ENCODE measurements around the gene CNTN1.

- no peak for TF ChIP-seq CTCF (IDR thresholded peaks at IDR 0.05 in 2 of 3, conservative IDR thresholded peaks at IDR 0.05 in 1 of 3; ENCODE audit: borderline replicate concordance in 1 of 3, insufficient read depth in 1 of 3, low read depth in 2 of 3, low read length in 2 of 3)
- no peak for TF ChIP-seq REST (IDR thresholded peaks at IDR 0.05; ENCODE audit: low read depth)
- TF ChIP-seq POLR2A (IDR thresholded peaks at IDR 0.05; ENCODE audit: borderline replicate concordance, extremely low read depth, insufficient read depth, insufficient read length) = no peak
- TF ChIP-seq EZH2phosphoT487 (IDR thresholded peaks at IDR 0.05; ENCODE audit: borderline replicate concordance) = no peak
- no peak for TF ChIP-seq CEBPB (IDR thresholded peaks at IDR 0.05; ENCODE audit: low read depth)
- no peak for TF ChIP-seq SIN3A (IDR thresholded peaks at IDR 0.05; ENCODE audit: low read depth)
- no peak for TF ChIP-seq RAD21 (IDR thresholded peaks at IDR 0.05; ENCODE audit: low read depth)
- no peak for TF ChIP-seq POLR2AphosphoS5 (IDR thresholded peaks at IDR 0.05; ENCODE audit: low read depth, low read length)
- TF ChIP-seq JUND (IDR thresholded peaks at IDR 0.05) = no peak
- no peak for TF ChIP-seq ZNF274 (IDR thresholded peaks at IDR 0.05; ENCODE audit: low read depth, low read length)
- TF ChIP-seq ATF3 (IDR thresholded peaks at IDR 0.05) = no peak
- TF ChIP-seq ZFX (IDR thresholded peaks at IDR 0.05) = no peak
- TF ChIP-seq EZH2 (IDR thresholded peaks at IDR 0.05) = no peak
- no peak for TF ChIP-seq MAX (IDR thresholded peaks at IDR 0.05)
Measured at GRCh38 chr12:41061192-41061591, 369.0 kb downstream of the CNTN1 start.

All from HCT116 (cell line).